Ammon's horn (tissue), 1 donor: ENCODE measurements around the gene DIPK1A.
"Not testable (repeated sequence)": the region's sequence is repeated elsewhere in the genome, so short reads cannot be mapped to it uniquely, and the experiment has no call there.

Source experiments
- DNase-seq: peaks from one replicate; pipeline ENCODE4 v3.0.0-alpha.2; 2016; ENCODE audit warnings: low spot score

The DIPK1A gene

DNA sequence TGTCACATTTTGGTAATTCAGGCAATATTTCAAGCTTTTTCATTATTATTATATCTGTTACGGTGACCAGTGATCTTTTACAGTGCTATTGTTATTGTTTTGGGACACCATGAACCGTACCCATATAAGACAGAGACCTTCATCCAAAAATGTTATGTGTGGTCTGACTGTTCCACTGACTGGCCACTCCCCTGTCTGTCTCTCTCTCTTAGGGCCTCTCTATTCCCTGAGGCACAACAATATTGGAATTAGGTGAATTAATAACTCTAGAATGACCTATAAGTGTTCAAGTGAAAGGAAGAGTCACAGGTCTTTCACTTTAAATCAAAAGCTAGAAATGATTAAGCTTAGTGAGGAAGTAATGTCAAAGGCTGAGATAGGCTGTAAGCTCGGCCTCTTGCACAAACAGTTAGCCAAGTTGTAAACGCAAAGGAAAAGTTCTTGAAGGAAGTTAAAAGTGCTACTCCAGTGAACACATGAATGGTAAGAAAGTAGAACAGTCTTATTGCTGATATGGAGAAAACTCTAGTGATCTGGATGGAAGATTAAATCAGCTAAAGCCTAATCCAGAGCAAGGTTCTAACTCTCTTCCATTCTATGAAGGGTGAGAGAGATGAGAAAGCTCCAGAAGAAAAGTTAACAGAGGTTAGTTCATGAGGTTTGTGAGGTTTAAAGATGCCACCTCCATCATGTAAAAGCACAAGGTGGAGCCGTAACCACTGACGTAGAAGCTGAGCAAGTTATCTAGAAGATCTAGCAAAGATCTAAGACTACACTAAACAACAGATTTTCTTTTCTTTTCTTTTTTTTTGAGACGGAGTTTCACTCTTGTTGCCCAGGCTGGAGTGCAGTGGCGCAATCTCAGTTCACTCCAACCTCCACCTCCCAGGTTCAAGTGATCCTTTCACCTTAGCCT, 19.7 kb upstream of the DIPK1A start:
- no peak for DNase-seq

DNA sequence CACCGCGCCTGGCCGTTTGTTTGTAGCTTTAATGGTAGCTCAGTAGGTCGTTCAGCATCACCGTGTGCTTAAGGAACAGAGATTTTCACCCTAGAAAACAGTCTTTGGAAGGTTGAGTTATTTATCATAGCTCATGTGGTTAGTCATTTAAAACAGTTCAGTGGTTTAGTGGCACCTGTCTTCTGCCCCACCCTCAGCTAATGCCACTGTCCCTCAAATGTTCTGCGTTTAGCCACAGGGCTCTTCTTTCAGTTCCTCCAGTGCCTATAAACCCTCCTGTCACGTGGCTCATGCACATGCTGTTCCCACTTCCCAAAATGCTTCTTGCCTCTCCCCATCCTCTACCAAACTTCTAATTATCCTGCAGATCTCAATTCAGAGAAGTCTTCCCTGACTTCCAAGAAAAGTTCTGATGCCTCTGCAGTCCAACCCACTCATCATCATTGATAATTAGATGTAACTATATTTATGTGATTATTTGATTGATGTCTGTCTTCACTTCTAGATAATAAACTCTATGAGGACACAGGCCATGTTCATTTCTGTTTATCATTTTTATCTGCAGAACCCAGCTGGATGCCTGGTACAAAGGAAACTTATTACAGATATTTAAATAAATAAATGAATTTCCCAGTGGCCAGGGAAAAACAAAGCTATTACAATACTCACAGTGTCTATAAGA, 14.4 kb upstream of the DIPK1A start:
- peak; percentile 67 for DNase-seq

- not testable (repeated sequence) for DNase-seq
Measured at GRCh38 chr1:92974112-92974511, 12.8 kb upstream of the DIPK1A start.

GRCh38 chr1:92973203-92973897, 12.1 kb upstream of the DIPK1A start:
- DNase-seq = no peak

DNA sequence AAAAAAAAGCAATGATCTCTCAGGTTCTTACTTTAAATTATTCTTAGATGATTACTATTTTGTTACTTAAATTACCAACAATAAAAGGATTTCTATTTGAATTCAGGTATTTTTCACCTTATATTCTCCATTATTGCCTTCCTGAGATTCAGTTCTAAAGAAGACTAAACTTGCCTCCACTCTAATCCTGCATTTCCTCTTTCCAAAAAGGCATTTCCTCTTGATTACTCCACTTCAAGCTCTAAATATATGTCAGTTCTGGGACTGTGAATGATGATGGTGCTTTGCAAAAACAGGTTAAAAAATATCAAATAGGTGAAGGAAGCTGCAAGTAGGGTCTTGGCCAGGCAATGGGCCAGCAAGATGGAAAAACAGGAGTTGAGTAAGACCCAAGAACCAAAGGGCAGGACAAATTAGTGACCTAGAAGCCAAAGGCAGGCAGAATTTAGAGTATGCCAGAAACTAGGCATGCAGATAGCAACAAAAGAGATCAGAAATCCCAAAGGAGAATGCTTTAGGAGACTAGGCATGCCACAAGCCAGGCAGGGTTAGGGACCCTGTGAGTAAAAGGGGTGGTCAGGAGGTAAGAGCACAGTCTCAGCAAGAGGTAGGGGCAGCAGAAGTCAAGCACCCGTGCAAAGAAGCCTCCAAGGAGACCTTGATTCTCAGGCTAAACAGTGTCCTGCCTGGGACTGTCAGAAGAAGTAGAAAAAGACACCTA, 11.3 kb upstream of the DIPK1A start:
- DNase-seq = no peak

DNA sequence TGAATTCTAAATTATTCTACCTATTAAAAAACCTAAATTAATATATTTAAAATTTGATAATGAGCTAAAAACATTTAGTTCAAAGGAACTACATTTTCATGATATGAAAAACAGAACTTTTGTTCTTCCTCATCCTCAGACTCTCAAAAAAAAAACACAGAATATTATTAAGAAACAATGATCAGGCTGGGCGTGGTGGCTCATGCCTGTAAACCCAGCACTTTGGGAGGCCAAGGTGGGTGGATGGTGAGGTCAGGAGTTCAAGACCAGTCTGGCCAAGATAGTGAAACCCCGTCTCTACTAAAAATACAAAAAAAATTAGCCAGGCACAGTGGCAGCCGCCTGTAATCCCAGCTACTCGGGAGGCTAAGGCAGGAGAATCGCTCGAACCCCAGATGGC, 10.7 kb upstream of the DIPK1A start:
- not testable (repeated sequence) for DNase-seq

DNA sequence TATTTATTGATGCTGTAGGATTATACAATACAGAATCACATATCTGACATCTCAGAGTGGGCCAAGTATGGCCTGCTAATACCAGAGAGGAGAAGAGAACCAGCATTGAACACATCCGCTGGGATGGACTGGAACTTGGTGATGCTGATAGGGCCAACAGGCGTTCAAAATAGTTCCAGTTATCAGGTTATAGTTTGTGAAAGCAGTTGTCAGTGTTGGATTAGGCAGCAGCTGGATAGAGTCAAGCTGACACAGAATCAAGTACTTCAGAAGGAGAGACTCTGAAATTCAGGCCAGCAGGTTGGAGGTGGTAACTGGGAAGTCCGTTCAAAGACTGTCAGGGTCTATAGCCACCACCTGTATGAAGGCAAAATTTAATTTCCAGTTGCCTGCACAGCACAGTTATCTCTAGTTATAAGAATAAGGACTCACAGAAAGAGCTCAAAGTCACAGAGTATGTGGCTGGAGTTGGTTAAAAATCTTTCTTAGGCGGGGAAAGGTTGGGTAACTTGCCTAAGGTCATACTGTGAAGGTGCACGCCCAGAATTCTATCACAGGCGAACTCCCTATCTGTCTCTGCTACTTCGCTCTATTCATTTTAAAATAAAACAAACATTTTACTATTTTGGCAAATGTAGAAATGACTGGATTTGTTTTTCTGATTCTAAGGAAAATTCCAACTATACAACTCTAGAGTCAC, 9.9 kb upstream of the DIPK1A start:
- DNase-seq = no peak

GRCh38 chr1:92969517-92969916, 8.3 kb upstream of the DIPK1A start:
- no peak for DNase-seq

DNA sequence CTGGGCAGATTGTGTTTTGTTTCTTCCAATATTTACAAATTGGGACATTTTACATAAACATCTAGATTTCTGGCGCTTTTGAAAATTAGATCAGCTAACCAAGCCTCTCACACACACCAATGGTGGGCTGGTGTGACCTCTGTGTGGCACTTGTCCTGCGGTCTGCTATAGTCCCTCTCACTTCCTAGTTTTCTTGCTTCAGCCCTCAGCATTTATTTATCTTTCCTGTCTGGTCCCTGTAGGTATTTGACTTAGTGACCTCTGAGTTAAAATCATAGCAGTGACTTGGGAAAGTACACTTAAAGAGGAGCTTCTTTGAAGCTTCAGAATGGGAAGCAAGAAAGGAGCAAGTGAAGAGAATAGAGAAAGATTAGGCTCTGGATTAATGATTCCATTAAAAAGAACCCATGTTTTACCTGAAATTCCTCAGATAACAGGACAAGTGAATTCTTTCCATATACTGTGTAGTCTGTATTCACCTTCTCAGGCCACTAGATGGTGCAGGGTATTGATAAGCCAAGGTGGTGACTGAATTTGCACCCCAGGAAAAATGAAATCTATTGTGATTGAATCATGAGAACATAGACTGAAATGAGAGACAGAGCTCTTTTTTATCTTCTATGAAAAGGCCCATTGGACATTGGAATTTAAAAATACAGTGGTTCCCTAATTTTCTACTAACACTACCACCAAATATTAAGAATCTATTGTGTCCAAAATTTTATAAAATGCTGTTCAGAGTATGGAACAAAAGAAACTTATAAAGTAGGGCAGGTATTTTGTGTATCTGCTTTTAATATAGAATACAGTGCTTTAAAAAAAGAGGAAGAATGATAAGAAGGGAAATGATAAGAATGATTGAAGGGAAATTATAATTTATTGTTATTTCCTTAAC, 7.1 kb upstream of the DIPK1A start:
- DNase-seq = no peak

- DNase-seq = no peak
Measured at GRCh38 chr1:92964998-92965397, 3.7 kb upstream of the DIPK1A start.

- no peak for DNase-seq
Measured at GRCh38 chr1:92964316-92964715, 3.1 kb upstream of the DIPK1A start.

DNA sequence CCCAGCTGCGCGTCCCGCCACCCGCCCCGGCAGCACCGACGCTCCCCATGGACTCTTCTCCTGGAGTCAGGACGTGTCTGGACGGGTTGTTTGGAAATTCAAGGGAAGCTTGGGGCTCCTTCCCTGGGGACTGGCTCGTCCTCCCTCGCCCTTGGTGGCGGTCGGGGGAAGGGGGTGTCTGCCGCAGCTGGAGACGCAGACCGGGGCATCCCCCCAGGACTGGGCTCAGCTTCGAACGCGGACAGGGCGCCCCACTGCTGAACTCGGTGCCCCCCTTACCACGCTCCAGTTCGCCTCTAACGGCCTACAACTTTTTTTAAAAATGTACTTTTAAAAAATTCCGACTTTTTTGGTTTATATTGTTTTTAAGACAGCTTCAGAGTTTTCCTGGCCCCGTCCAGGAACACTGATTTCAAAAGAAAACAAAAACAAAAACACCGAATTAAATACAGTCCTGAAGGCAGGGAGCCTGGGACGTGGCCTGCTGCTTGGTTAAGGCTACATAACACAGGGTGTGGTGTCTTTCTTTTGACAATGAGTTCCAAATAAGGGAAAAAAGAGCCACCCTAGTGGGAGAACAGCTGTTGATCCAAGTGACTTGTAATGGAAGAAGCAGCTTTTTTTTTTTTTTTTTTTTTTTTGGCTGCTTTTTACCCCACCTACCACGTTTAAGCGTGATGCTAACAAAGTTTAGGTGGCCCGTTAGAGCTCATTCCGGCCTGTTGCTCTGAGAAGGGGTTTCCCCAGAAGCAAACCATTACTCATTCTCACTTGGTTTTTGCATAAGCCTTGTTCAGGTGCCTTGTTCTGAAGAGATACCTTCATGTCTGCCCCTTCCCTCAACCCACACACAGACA, 862 bp upstream of the DIPK1A start:
- DNase-seq = no peak

DNA sequence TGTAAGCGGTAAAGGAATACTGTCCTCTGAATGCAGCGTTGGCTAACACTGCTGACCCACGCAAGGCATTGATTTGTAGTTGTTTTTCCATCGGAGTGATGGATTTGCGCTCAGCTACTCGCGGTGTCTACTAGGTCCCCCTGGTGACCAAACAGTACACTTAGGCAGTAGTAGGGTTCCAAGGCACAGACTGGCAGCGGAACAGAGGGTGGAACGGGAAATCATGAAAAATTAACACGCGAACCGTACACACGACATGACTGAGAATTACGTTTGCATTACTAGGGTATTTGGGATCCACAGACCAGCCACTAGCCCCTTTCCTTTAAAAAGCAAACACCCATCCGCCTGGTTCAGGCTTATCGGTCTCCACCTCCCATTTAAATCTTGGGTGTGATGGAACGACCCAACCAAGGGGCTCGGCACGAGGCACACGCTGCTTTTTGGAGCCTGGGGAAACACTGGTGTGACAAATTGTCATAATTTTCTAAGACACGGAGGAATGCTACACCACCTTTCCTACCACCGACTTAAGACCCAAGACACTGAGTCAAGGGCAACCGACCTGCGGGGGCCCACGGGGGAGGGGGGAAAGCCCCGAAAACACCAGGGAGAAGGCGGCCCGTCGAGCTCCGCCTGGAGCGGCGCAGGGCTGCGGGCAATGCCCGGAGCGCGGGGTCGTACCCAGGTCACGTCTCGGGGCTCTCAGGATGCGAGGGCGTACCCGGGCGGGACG, 699 bp downstream of the DIPK1A start:
- DNase-seq = peak; percentile 95

- DNase-seq = no peak
Measured at GRCh38 chr1:92958203-92958970, 2.9 kb downstream of the DIPK1A start.

GRCh38 chr1:92957030-92957734, 4.1 kb downstream of the DIPK1A start:
- DNase-seq = no peak

- no peak for DNase-seq
Measured at GRCh38 chr1:92956254-92957029, 4.8 kb downstream of the DIPK1A start.
